Astrocyte (in vitro differentiated cells and primary cell): ENCODE results near the gene ABLIM2. TPM values are rescaled to one million over a fixed set of nuclear protein-coding genes. Genes with fewer than 3 reads are reported as not detected.
A peak's percentile ranks its signal among the peaks of the same experiment; 100 is the strongest.

Experiments used
- DNase-seq: peaks from one replicate; pipeline ENCODE4 v3.0.0-alpha.2; 2010; ENCODE audit warnings: low read depth
- FAIRE-seq: peaks from 2 replicates; lab custom pipeline; 2011; peaks lifted over from hg19 to GRCh38; lab: Jason Lieb, UNC
- H2AFZ ChIP-seq: 2 replicates; pipeline ENCODE4 v1.6.0; 2012; ENCODE audit warnings: low read depth, low read length, inconsistent platforms
- H3K27ac ChIP-seq: 2 replicates; pipeline ENCODE4 v1.5.1; 2011; ENCODE audit warnings: low read depth, low read length, inconsistent platforms
- H3K27me3 ChIP-seq: 2 replicates; pipeline ENCODE4 v1.6.0; 2011; ENCODE audit warnings: low read length, inconsistent platforms; ENCODE audit not compliant: insufficient read depth
- H3K36me3 ChIP-seq: 2 replicates; pipeline ENCODE4 v1.5.1; 2011; ENCODE audit warnings: low read length, inconsistent platforms; ENCODE audit not compliant: insufficient read depth
- H3K4me1 ChIP-seq: 2 replicates; pipeline ENCODE4 v1.5.1; 2011; ENCODE audit warnings: low read length, inconsistent platforms; ENCODE audit not compliant: insufficient read depth
- H3K4me2 ChIP-seq: 2 replicates; pipeline ENCODE4 v1.6.0; 2012; ENCODE audit warnings: low read length, inconsistent platforms
- H3K4me3 ChIP-seq: 2 replicates; pipeline ENCODE4 v1.5.1; 2011; ENCODE audit warnings: low read depth, mild to moderate bottlenecking, low read length, inconsistent platforms; ENCODE audit not compliant: insufficient read depth
- H3K79me2 ChIP-seq: 2 replicates; pipeline ENCODE4 v1.6.0; 2012; ENCODE audit warnings: mild to moderate bottlenecking, low read length, inconsistent platforms; ENCODE audit not compliant: insufficient read depth
- H3K9ac ChIP-seq: 2 replicates; pipeline ENCODE4 v1.6.0; 2012; ENCODE audit warnings: mild to moderate bottlenecking, low read length, inconsistent platforms
- H3K9me3 ChIP-seq: 2 replicates; pipeline ENCODE4 v1.5.1; 2012; ENCODE audit warnings: low read depth, mild to moderate bottlenecking, low read length, inconsistent platforms; ENCODE audit not compliant: insufficient read depth
- H4K20me1 ChIP-seq: 2 replicates; pipeline ENCODE4 v1.6.0; 2012; ENCODE audit warnings: low read length, inconsistent platforms; ENCODE audit not compliant: insufficient read depth
- H3K27ac Mint-ChIP-seq: one replicate; pipeline ENCODE4 v1.8.0; 2021; ENCODE audit warnings: mild to moderate bottlenecking, mixed read lengths; ENCODE audit not compliant: unreplicated experiment
- H3K27me3 Mint-ChIP-seq: one replicate; pipeline ENCODE4 v1.8.0; 2021; ENCODE audit warnings: low read depth, mixed read lengths; ENCODE audit not compliant: unreplicated experiment
- H3K36me3 Mint-ChIP-seq: one replicate; pipeline ENCODE4 v1.8.0; 2021; ENCODE audit warnings: low read depth, mixed read lengths; ENCODE audit not compliant: unreplicated experiment
- H3K4me1 Mint-ChIP-seq: one replicate; pipeline ENCODE4 v1.8.0; 2021; ENCODE audit warnings: low read depth, mixed read lengths; ENCODE audit not compliant: unreplicated experiment
- H3K4me3 Mint-ChIP-seq: one replicate; pipeline ENCODE4 v1.8.0; 2021; ENCODE audit warnings: mild to moderate bottlenecking, moderate library complexity, mixed read lengths; ENCODE audit not compliant: unreplicated experiment
- H3K9me3 Mint-ChIP-seq: one replicate; pipeline ENCODE4 v1.8.0; 2021; ENCODE audit warnings: mild to moderate bottlenecking, mixed read lengths; ENCODE audit not compliant: unreplicated experiment
- EZH2 ChIP-seq: IDR thresholded peaks from 2 replicates; pipeline ENCODE4 v1.6.1; 2012; ENCODE audit warnings: mild to moderate bottlenecking, low read length, inconsistent platforms; ENCODE audit not compliant: insufficient read depth
- total RNA-seq: library from RNA; stranded (reverse); gene quantifications from 2 replicates; pipeline ENCODE4 v1.2.1, GENCODE V29; 2021
- TF ChIP-seq, protein P1 (sequence below): IDR thresholded peaks from 2 replicates; pipeline ENCODE4 v1.5.1; 2011; ENCODE audit warnings: low read depth, mild to moderate bottlenecking, inconsistent platforms, low read length, moderate library complexity; ENCODE audit not compliant: insufficient read depth

ABLIM2 gene
- total RNA-seq, 1 donor from 2014 or later, result 0.50 TPM

DNA sequence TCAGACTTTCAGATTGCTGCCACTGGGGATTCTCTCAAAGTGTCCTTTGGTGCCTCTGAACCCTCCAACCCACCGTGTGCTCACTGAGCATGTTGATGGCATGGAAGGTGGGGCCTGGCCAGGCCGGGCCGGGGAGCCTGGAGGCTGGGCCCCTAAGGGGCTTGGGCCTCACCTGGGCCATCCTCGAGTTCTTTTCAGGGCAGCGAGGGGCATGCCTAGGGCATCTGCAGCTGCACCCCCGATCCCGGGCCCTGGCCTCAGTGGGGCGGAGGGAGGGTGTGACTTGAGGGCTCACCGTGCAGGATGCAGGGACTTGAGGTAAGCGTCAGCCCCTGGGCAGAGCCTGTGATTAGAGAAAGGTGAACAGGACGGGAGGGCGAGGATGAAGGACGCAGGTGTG lies 38.9 kb upstream of the ABLIM2 start:
- H4K20me1 ChIP-seq, result no peaks in the 10 kb centered on the region

DNA sequence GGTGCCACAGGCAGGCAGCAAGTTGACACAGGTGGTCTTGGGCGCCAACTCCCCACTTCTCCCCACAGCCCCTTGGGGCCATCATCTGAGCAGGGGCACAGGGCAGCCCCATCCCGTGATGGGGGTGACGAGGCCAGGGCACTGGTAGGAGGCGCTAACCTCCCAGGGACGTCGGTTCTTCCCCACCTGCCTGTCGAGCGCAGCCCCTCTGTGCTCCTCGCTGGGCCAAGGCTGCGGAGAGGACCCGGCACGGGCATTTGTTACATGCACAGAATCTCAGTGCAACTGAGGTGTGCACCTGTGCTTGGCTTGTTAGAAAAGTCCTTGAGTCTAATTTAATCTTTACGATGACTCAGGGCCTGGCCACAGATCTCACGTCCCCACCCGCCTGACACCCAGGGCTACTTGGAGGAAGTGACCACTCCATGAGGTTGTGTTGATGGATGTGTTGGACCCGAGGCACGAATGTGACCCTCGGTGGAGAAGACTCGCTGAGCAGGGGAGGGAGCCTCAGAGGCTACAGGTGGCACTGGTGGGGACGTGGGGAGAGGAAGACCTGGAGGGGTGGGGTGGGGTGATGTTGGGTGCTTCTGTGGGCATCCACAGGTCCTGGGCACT lies 37.3 kb upstream of the ABLIM2 start:
- Histone ChIP-seq H3K27me3 (peaks cover 6% of the 10 kb centered on the region), H3K9me3 (no peaks in the 10 kb centered on the region), H3K4me2 (no peak overlapping the region), H3K4me3 (no peak overlapping the region), H3K4me1 (peaks cover 26% of the 10 kb centered on the region), H3K79me2 (no peaks in the 10 kb centered on the region), H3K27ac (no peak overlapping the region), H3K9ac (no peak overlapping the region), H3K36me3 (no peaks in the 10 kb centered on the region), H4K20me1 (no peaks in the 10 kb centered on the region), H2AFZ (no peak overlapping the region)
- H3K4me3 Mint-ChIP-seq, result no peak overlapping the region
- H3K9me3 Mint-ChIP-seq, result no peaks in the 10 kb centered on the region
- peaks cover 2% of the 10 kb centered on the region for H3K36me3 Mint-ChIP-seq
- TF ChIP-seq, protein P1, sequence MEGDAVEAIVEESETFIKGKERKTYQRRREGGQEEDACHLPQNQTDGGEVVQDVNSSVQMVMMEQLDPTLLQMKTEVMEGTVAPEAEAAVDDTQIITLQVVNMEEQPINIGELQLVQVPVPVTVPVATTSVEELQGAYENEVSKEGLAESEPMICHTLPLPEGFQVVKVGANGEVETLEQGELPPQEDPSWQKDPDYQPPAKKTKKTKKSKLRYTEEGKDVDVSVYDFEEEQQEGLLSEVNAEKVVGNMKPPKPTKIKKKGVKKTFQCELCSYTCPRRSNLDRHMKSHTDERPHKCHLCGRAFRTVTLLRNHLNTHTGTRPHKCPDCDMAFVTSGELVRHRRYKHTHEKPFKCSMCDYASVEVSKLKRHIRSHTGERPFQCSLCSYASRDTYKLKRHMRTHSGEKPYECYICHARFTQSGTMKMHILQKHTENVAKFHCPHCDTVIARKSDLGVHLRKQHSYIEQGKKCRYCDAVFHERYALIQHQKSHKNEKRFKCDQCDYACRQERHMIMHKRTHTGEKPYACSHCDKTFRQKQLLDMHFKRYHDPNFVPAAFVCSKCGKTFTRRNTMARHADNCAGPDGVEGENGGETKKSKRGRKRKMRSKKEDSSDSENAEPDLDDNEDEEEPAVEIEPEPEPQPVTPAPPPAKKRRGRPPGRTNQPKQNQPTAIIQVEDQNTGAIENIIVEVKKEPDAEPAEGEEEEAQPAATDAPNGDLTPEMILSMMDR, result no peak
- no peak for TF ChIP-seq EZH2
- H3K27ac Mint-ChIP-seq, result no peak overlapping the region
- H3K27me3 Mint-ChIP-seq, result peaks cover 37% of the 10 kb centered on the region
- DNase-seq (no peak), FAIRE-seq (no peak)
- peaks cover 10% of the 10 kb centered on the region for H3K4me1 Mint-ChIP-seq

More for the DNA sequence above, 38.9 kb upstream of the ABLIM2 start:
- H3K79me2 ChIP-seq, result no peaks in the 10 kb centered on the region
- peaks cover 6% of the 10 kb centered on the region for H3K27me3 ChIP-seq
- DNase-seq (no peak), FAIRE-seq (no peak)
- H3K9ac ChIP-seq, result no peak overlapping the region
- no peak overlapping the region for H3K27ac ChIP-seq
- H3K4me2 ChIP-seq, result no peak overlapping the region
- no peak overlapping the region for H3K4me3 Mint-ChIP-seq
- H3K27ac Mint-ChIP-seq, result no peak overlapping the region
- peaks cover 2% of the 10 kb centered on the region for H3K36me3 Mint-ChIP-seq
- TF ChIP-seq EZH2, result no peak
- peaks cover 10% of the 10 kb centered on the region for H3K4me1 Mint-ChIP-seq
- no peak overlapping the region for H3K4me3 ChIP-seq
- H3K27me3 Mint-ChIP-seq, result peaks cover 42% of the 10 kb centered on the region
- H3K9me3 Mint-ChIP-seq, result no peaks in the 10 kb centered on the region
- no peaks in the 10 kb centered on the region for H3K9me3 ChIP-seq
- H3K4me1 ChIP-seq, result peaks cover 22% of the 10 kb centered on the region
- H2AFZ ChIP-seq, result no peak overlapping the region
- no peaks in the 10 kb centered on the region for H3K36me3 ChIP-seq

DNA sequence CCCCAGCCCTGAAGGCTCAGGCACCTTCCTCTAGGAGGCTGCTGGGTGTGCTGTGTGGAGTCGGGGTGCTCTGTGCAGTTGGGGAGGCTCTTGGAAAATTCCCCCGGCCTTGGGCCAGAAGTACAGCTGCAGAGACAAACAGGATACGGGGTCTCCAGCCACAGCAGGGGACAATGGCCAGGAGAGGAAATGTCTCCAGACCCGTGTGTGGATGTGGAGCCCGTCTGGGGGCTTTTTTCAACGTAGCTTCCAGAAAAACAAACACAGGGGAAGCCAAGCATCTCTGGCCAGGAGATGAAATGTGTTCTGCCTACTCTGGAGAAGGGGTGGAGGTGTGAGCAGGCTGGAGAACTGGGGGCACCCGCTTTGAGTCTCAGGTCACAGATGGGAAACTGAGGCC lies 36.8 kb upstream of the ABLIM2 start:
- DNase-seq, result no peak
- no peaks in the 10 kb centered on the region for H3K36me3 ChIP-seq
- no peak overlapping the region for H3K9ac ChIP-seq
- no peaks in the 10 kb centered on the region for H4K20me1 ChIP-seq
- H3K27me3 ChIP-seq, result peaks cover 6% of the 10 kb centered on the region
- H3K4me3 ChIP-seq, result no peak overlapping the region
- no peak overlapping the region for H3K27ac ChIP-seq
- H3K36me3 Mint-ChIP-seq, result peaks cover 2% of the 10 kb centered on the region
- FAIRE-seq, result no peak
- H3K4me1 ChIP-seq, result peaks cover 29% of the 10 kb centered on the region
- H2AFZ ChIP-seq, result no peak overlapping the region
- TF ChIP-seq EZH2, result no peak
- TF ChIP-seq, protein P1, result no peak
- H3K4me1 Mint-ChIP-seq, result peaks cover 7% of the 10 kb centered on the region
- peaks cover 33% of the 10 kb centered on the region for H3K27me3 Mint-ChIP-seq
- H3K9me3 Mint-ChIP-seq, result no peaks in the 10 kb centered on the region
- H3K4me2 ChIP-seq, result no peak overlapping the region
- H3K79me2 ChIP-seq, result no peaks in the 10 kb centered on the region
- H3K4me3 Mint-ChIP-seq, result no peak overlapping the region
- no peaks in the 10 kb centered on the region for H3K9me3 ChIP-seq
- H3K27ac Mint-ChIP-seq, result peak overlapping the region; percentile 16
